ENCODE data around the gene UAP1.

- TF ChIP-seq CTCF (IDR thresholded peaks at IDR 0.05) (no peak), EZH2phosphoT487 (IDR thresholded peaks at IDR 0.05; ENCODE audit: borderline replicate concordance, low read depth) (no peak), REST (IDR thresholded peaks at IDR 0.05; ENCODE audit: low read depth, low read length) (no peak), SIN3A (IDR thresholded peaks at IDR 0.05; ENCODE audit: borderline replicate concordance, low read depth, low read length) (no peak), RFX5 (IDR thresholded peaks at IDR 0.05; ENCODE audit: low read length) (no peak), RCOR1 (IDR thresholded peaks at IDR 0.05; ENCODE audit: low read length) (no peak), USF2 (IDR thresholded peaks at IDR 0.05; ENCODE audit: borderline replicate concordance, low read depth, low read length) (no peak), NRF1 (IDR thresholded peaks at IDR 0.05; ENCODE audit: low read depth, low read length) (no peak), YY1 (IDR thresholded peaks at IDR 0.05; ENCODE audit: low read depth) (no peak), EP300 (IDR thresholded peaks at IDR 0.05; ENCODE audit: borderline replicate concordance in 1 of 2, low read depth in 1 of 2, low read length in 1 of 2) (no peak), POLR2AphosphoS5 (IDR thresholded peaks at IDR 0.05; ENCODE audit: low read depth, low read length) (no peak), MAX (IDR thresholded peaks at IDR 0.05; ENCODE audit: low read depth) (no peak)
Measured at GRCh38 chr1:162587347-162587746, 25.8 kb downstream of the UAP1 start.

Data from SK-N-SH (cell line).